ENCODE measurements around the gene IGSF1. TPM values are rescaled to one million over a fixed set of nuclear protein-coding genes. Genes with fewer than 3 reads are reported as not detected.

IGSF1 gene
- total and polyA plus RNA-seq, 12 donors, result 0.19 to 21.4 (median 4.2) TPM

DNA sequence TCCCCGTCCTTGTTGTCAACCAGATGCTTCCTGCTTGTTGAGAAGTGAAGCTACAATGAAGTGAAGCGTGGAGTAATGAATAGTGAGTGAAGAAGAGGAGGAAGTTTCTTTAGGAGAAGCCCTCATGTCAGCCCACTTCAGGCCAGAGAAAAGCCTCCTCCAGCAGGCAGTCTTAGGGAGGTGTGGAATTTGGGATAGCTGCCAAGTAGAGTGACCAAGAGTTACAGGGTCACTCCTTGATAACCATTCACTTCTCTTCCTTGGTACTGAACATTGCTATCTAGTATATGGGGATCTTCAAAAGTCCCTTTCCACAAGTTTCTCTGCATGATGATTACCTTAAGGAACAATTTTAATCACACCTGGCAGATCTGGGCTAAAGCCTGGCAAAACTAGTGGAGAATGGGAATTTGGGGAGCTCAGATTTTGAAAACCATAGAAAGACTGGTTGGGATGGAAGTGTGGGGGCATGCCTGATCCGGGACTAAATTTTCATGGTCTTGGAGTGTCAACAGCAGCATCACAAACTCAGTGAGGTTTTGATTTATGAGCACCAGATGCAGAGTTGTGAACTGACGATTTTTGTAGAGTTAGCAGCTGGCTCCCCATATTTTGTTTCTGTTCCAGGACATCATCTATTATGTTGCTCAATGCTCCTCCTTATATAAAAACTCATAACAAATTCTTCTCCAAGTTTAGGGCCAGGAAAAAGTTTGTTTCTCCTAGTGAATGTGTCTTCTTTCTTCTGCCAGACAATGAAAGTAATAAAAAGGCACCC is 53.1 kb downstream of the IGSF1 start:
- Histone ChIP-seq H3K36me3 (no peaks in the 10 kb centered on the region), H3K9me3 (no peaks in the 10 kb centered on the region), H3K4me3 (no peak overlapping the region), H3K27me3 (peaks cover 0 to 5% (median 0%) of the 10 kb centered on the region in 7 donors), H3K4me1 (no peaks in the 10 kb centered on the region), H3K27ac (no peak overlapping the region)
- intact Hi-C loops (cut with DNase I), result no loop called here
- ATAC-seq, result no peak
- TF ChIP-seq, protein P1, sequence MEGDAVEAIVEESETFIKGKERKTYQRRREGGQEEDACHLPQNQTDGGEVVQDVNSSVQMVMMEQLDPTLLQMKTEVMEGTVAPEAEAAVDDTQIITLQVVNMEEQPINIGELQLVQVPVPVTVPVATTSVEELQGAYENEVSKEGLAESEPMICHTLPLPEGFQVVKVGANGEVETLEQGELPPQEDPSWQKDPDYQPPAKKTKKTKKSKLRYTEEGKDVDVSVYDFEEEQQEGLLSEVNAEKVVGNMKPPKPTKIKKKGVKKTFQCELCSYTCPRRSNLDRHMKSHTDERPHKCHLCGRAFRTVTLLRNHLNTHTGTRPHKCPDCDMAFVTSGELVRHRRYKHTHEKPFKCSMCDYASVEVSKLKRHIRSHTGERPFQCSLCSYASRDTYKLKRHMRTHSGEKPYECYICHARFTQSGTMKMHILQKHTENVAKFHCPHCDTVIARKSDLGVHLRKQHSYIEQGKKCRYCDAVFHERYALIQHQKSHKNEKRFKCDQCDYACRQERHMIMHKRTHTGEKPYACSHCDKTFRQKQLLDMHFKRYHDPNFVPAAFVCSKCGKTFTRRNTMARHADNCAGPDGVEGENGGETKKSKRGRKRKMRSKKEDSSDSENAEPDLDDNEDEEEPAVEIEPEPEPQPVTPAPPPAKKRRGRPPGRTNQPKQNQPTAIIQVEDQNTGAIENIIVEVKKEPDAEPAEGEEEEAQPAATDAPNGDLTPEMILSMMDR (IDR thresholded peaks at IDR 0.05), result no peak
- DNase-seq, result no peak
- WGBS, 2 donors, result 49 to 50% methylated on average over 4 of the region's 4 CpGs

DNA sequence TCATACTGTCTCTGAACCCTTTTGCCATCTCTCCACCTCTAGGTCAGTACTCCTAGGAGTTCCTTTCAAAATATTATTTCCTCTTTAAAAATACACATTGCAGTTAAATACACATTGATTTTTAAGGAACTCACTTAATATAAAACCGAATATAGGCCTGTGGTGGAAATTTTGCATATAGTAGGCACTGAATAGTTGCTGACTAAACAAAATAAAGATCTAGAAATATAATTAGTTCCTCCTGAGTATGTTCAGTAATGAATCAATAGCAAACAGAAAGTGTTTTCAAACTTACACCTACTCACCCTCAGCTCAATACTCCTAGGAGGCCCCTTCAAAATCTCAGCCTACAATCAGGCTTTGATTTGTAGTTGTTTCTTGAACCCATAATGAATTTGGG is 61.5 kb downstream of the IGSF1 start:
- no peaks in the 10 kb centered on the region for H3K9me3 ChIP-seq
- peaks cover 0 to 46% (median 0%) of the 10 kb centered on the region in 7 donors for H3K27me3 ChIP-seq
- no peak for ATAC-seq
- no peak for DNase-seq
- no peak overlapping the region for H3K4me3 ChIP-seq
- no peak overlapping the region for H3K27ac ChIP-seq
- WGBS, 2 donors, result 68 to 84% methylated on average over 1 of the region's 1 CpG
- TF ChIP-seq, protein P1 (IDR thresholded peaks at IDR 0.05), result no peak
- intact Hi-C loops (cut with DNase I), result no loop called here
- no peaks in the 10 kb centered on the region for H3K4me1 ChIP-seq
- H3K36me3 ChIP-seq, result no peaks in the 10 kb centered on the region

DNA sequence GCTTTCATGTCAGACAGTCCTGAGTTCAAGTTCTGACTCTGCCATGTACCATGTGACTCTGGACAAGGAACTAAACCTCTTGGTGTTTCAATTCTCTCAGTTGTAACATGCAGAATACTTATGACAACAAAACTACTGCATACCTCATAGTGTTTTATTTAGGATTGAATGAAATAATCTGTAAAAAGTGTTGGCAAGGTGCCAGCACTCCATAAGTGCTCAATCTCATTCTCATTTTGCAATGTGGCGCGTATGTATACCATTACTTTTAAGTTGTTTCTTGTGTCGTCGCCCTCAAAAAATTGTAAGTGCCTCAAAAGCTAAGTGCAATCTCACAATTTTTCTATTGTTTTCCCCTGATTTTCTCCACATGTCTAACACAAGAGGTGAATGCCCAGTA is 62.5 kb downstream of the IGSF1 start:
- peaks cover 0 to 54% (median 0%) of the 10 kb centered on the region in 7 donors for H3K27me3 ChIP-seq
- 83 to 95% methylated on average over 4 of the region's 4 CpGs for WGBS, 2 donors
- ATAC-seq, result no peak

DNA sequence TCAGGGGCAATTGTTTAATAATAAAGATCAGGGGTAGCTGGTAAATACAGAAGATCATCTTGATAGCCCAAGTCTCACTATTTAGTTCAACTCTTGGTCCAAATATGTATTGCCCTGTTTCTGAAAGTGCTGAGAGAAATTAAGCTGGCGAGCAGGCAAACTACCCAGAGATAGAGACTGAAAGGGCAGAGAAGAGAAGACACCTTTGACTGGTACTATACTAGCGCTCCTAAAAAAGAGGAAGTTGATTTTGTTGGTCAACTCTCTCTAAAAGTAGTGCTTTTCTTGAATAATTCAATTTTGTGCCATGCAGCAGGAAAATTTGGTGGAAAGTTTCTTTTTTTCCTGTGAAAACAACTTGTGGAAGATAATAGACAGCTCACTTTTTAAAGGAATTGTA is 64.0 kb downstream of the IGSF1 start:
- 88 to 90% methylated on average over 2 of the region's 2 CpGs for WGBS, 2 donors
- no peak for ATAC-seq
- intact Hi-C loops (cut with DNase I), result no loop called here
- DNase-seq, result no peak
- Histone ChIP-seq H3K27ac (no peak overlapping the region), H3K4me3 (no peak overlapping the region), H3K27me3 (peaks cover 0 to 57% (median 0%) of the 10 kb centered on the region in 7 donors), H3K4me1 (no peaks in the 10 kb centered on the region), H3K9me3 (no peaks in the 10 kb centered on the region), H3K36me3 (no peaks in the 10 kb centered on the region)
- TF ChIP-seq, protein P1 (IDR thresholded peaks at IDR 0.05), result no peak

More for the DNA sequence above, 62.5 kb downstream of the IGSF1 start:
- Histone ChIP-seq H3K4me1 (no peaks in the 10 kb centered on the region), H3K9me3 (no peaks in the 10 kb centered on the region), H3K36me3 (no peaks in the 10 kb centered on the region), H3K4me3 (no peak overlapping the region), H3K27ac (no peak overlapping the region)
- DNase-seq, result no peak
- intact Hi-C loops (cut with DNase I), result no loop called here
- TF ChIP-seq, protein P1 (IDR thresholded peaks at IDR 0.05), result no peak

Other genes with a start within 250 kb of the IGSF1 start
- not detected for gene ARHGAP36, start 231.0 kb downstream of the IGSF1 start, total RNA-seq
- not detected for gene ARHGAP36, start 231.0 kb downstream of the IGSF1 start, polyA plus RNA-seq

All from heart right ventricle (tissue), 16 donors.